IMR-90 (cell line): ENCODE data around the gene CD96. TPM values are rescaled to one million over a fixed set of nuclear protein-coding genes. Genes with fewer than 3 reads are reported as not detected.

Experiments used
- ATAC-seq: fragments of 200-7000 bp; cut with Tn5 transposase; 2 replicates; pipeline ENCODE4 v1.9.1; 2020; ENCODE audit warnings: low read depth, mild to moderate bottlenecking, moderate library complexity
- BruUV-seq: library from RNA; stranded (reverse); fragments of 400-500 nt; replicated peaks from 2 replicates; lab custom pipeline; 2021; lab: Mats Ljungman, UMichigan
- CTCF ChIA-PET: fragments of 300-600 bp; formaldehyde crosslinking; extraction: SDS; loops from one replicate; lab custom pipeline; 2021; ENCODE audit warnings: antibody characterized with exemption; lab: Yijun Ruan, JAX
- POLR2A ChIA-PET: fragments of 300-600 bp; sonication (Branson Sonifier 250); formaldehyde crosslinking; loops from one replicate; lab custom pipeline; 2022; ENCODE audit warnings: antibody characterized with exemption; ENCODE audit not compliant: unreplicated experiment; lab: Charles Lee
- DNase-seq: peaks from one replicate; pipeline ENCODE4 v3.0.0; 2013
- H2AFZ ChIP-seq: replicated peaks from 2 replicates; pipeline ENCODE3; 2013; ENCODE audit warnings: low read length, mild to moderate bottlenecking; ENCODE audit not compliant: poor library complexity
- H2AK5ac ChIP-seq: 2 replicates; pipeline ENCODE4 v1.6.1; 2013; ENCODE audit warnings: low read depth, low read length, inconsistent platforms
- H2AK9ac ChIP-seq: replicated peaks from 2 replicates; pipeline ENCODE3; 2013; ENCODE audit warnings: mild to moderate bottlenecking, low read depth, low read length, moderate library complexity; ENCODE audit not compliant: poor library complexity
- H2BK120ac ChIP-seq: 2 replicates; pipeline ENCODE4 v1.6.1; 2013; ENCODE audit warnings: low read depth, low read length, inconsistent platforms
- H2BK15ac ChIP-seq: 3 replicates; pipeline ENCODE4 v1.6.1; 2013; ENCODE audit warnings: low read depth, low read length, inconsistent platforms
- H2BK20ac ChIP-seq: 2 replicates; pipeline ENCODE4 v1.6.1; 2013; ENCODE audit warnings: low read depth, mild to moderate bottlenecking, inconsistent platforms, low read length, moderate library complexity
- H2BK5ac ChIP-seq: 2 replicates; pipeline ENCODE4 v1.6.1; 2013; ENCODE audit warnings: mild to moderate bottlenecking, low read depth, low read length, inconsistent platforms; ENCODE audit not compliant: poor library complexity, severe bottlenecking
- H3K14ac ChIP-seq: replicated peaks from 2 replicates; pipeline ENCODE4 v1.6.1; 2013; ENCODE audit warnings: low read depth, low read length, inconsistent platforms
- H3K18ac ChIP-seq: 2 replicates; pipeline ENCODE4 v1.6.1; 2013; ENCODE audit warnings: low read depth, low read length, control low read depth
- H3K23ac ChIP-seq: 2 replicates; pipeline ENCODE4 v1.6.1; 2013; ENCODE audit warnings: low read depth, low read length, inconsistent platforms
- H3K27ac ChIP-seq: 2 replicates; pipeline ENCODE4 v1.5.1; 2013; ENCODE audit warnings: mild to moderate bottlenecking, control low read depth, low read length; ENCODE audit not compliant: insufficient read depth
- H3K27me3 ChIP-seq: 2 replicates; pipeline ENCODE4 v1.6.1; 2013; ENCODE audit warnings: low read length; ENCODE audit not compliant: control insufficient read depth, insufficient read depth
- H3K36me3 ChIP-seq: 2 replicates; pipeline ENCODE4 v1.6.1; 2013; ENCODE audit warnings: low read length, mixed read lengths; ENCODE audit not compliant: control insufficient read depth, insufficient read depth
- H3K4ac ChIP-seq: 2 replicates; pipeline ENCODE4 v1.6.1; 2013; ENCODE audit warnings: low read depth, low read length, inconsistent platforms
- H3K4me1 ChIP-seq: 2 replicates; pipeline ENCODE4 v1.6.1; 2013; ENCODE audit warnings: low read length, mixed read lengths; ENCODE audit not compliant: control insufficient read depth, insufficient read depth
- H3K4me2 ChIP-seq: 2 replicates; pipeline ENCODE4 v1.6.1; 2013; ENCODE audit warnings: low read depth, mild to moderate bottlenecking, control low read depth, low read length, moderate library complexity
- H3K4me3 ChIP-seq: 2 replicates; pipeline ENCODE4 v1.5.1; 2013; ENCODE audit warnings: low read depth, mild to moderate bottlenecking, control low read depth, low read length, moderate library complexity; ENCODE audit not compliant: insufficient read depth
- H3K56ac ChIP-seq: 2 replicates; pipeline ENCODE4 v1.6.1; 2013; ENCODE audit warnings: low read length, inconsistent platforms; ENCODE audit not compliant: insufficient read depth; ENCODE audit errors: extremely low read depth
- H3K79me1 ChIP-seq, 2 experiments: 2 replicates each; pipeline ENCODE4 v1.6.1; 2013; ENCODE audit warnings: low read length in 2 of 2, inconsistent platforms in 1 of 2, low read depth in 1 of 2
- H3K9ac ChIP-seq: 2 replicates; pipeline ENCODE4 v1.6.1; 2013; ENCODE audit warnings: low read depth, low read length, control low read depth
- H3K9me1 ChIP-seq: 2 replicates; pipeline ENCODE4 v1.6.1; 2013; ENCODE audit warnings: low read length, inconsistent platforms; ENCODE audit not compliant: insufficient read depth
- H3K9me3 ChIP-seq: 2 replicates; pipeline ENCODE4 v1.6.1; 2013; ENCODE audit warnings: low read length; ENCODE audit not compliant: control insufficient read depth, insufficient read depth
- H4K20me1 ChIP-seq: 2 replicates; pipeline ENCODE4 v1.6.1; 2013; ENCODE audit warnings: low read length, inconsistent platforms; ENCODE audit not compliant: insufficient read depth
- H4K5ac ChIP-seq: 2 replicates; pipeline ENCODE4 v1.6.1; 2013; ENCODE audit warnings: mild to moderate bottlenecking, low read depth, low read length, control low read depth
- H4K8ac ChIP-seq, 2 experiments: 2 replicates each; pipeline ENCODE4 v1.6.1; 2013; ENCODE audit warnings: low read depth in 2 of 2, low read length in 2 of 2, control low read depth in 1 of 2, inconsistent platforms in 1 of 2
- H4K91ac ChIP-seq: 2 replicates; pipeline ENCODE4 v1.6.1; 2013; ENCODE audit warnings: low read depth, low read length, inconsistent platforms; ENCODE audit not compliant: insufficient read depth
- CEBPB ChIP-seq: IDR thresholded peaks from 2 replicates; pipeline ENCODE4 v1.6.1; 2012; ENCODE audit warnings: low read depth, low read length, improper control_type of control experiment
- MAFK ChIP-seq: IDR thresholded peaks from 2 replicates; pipeline ENCODE4 v1.6.1; 2012; ENCODE audit warnings: low read depth, low read length, improper control_type of control experiment
- dilution Hi-C: fragments of 300-500 bp; cut with HindIII; formaldehyde crosslinking; loops from one replicate; pipeline ENCODE4 v1.14.3; 2018; ENCODE audit warnings: low sequenced_read_pairs; ENCODE audit not compliant: unreplicated experiment
- in situ Hi-C: fragments of 300-500 bp; cut with MboI; formaldehyde crosslinking; loops from 3 replicates; pipeline ENCODE4 v1.14.3; 2019; ENCODE audit warnings: low sequenced_read_pairs, inconsistent platforms, mixed read lengths
- intact Hi-C: fragments of 100-400 bp; cut with micrococcal nuclease; formaldehyde crosslinking; loops from 2 replicates; pipeline ENCODE4 v1.10.0; 2022
- polyA plus RNA-seq, 3 experiments: library from polyadenylated mRNA; depleted of rRNA; stranded (reverse); fragments of >200 nt; gene quantifications; 2 replicates each; pipeline ENCODE4 v1.2.3, GENCODE V29; 2012; ENCODE audit warnings: low replicate concordance in 1 of 3
- total RNA-seq: library from RNA; depleted of rRNA; stranded (reverse); fragments of >200 nt; gene quantifications from 2 replicates; pipeline ENCODE4 v1.2.3, GENCODE V29; 2012

The CD96 gene
- total and polyA plus RNA-seq, 2 of the 4 experiments (the other 2 are of a cell fraction) = 0.05 to 0.18 TPM

GRCh38 chr3:111592143-111592542 is 50.1 kb downstream of the CD96 start:
- Histone ChIP-seq H3K27me3 (no peaks in the 10 kb centered on the region), H3K4me1 (peaks cover 24% of the 10 kb centered on the region), H2AK9ac (no peak overlapping the region), H3K4ac (peak overlapping the region; percentile 99; the same call in 1 of the 2 replicates), H3K9me1 (peaks cover 30% of the 10 kb centered on the region), H4K91ac (peak overlapping the region; percentile 98), H3K9ac (no peak overlapping the region), H3K18ac (no peak overlapping the region; the same call in 1 of the 2 replicates), H3K9me3 (no peaks in the 10 kb centered on the region), H4K20me1 (no peaks in the 10 kb centered on the region), H2BK120ac (peak overlapping the region; percentile 99), H2AFZ (no peak overlapping the region), H3K27ac (no peak overlapping the region; the same call in 1 of the 2 replicates), H3K4me2 (no peak overlapping the region), H2BK20ac (peak overlapping the region; percentile 99), H4K5ac (no peak overlapping the region; the same call in 1 of the 2 replicates), H3K4me3 (no peak overlapping the region), H3K23ac (peak overlapping the region; percentile 97), H3K14ac (peak overlapping the region; percentile 88), H4K8ac (peak overlapping the region; percentile 82 to 87), H2BK5ac (peak overlapping the region; percentile 97), H3K79me1 (peaks cover 0 to 11% of the 10 kb centered on the region in 2 experiments; a peak in 2 of 4 replicates), H3K56ac (peak overlapping the region; percentile 97), H2AK5ac (peak overlapping the region; percentile 97; the same call in 1 of the 2 replicates), H3K36me3 (no peaks in the 10 kb centered on the region), H2BK15ac (peak overlapping the region; percentile 94)
- dilution Hi-C loops = no loop called here
- POLR2A ChIA-PET = no interaction called here
- ATAC-seq (peak; percentile 61), DNase-seq (peak; percentile 64)
- CTCF ChIA-PET = no interaction called here
- in situ Hi-C loops = loop anchor here (25.0 kb wide), 2 partner anchors 270 to 370 kb away; partner anchors contain the start of gene PHLDB2
- TF ChIP-seq MAFK = no peak
- no peak for TF ChIP-seq CEBPB
- intact Hi-C loops = no loop called here
- no TSS peak for BruUV-seq
